M059J (cell line): ENCODE measurements around the gene CLCA4. TPM values are rescaled to one million over a fixed set of nuclear protein-coding genes. Genes with fewer than 3 reads are reported as not detected.

Experiments
- DNase-seq: peaks from one replicate; pipeline ENCODE4 v3.0.0-alpha.2; 2012; ENCODE audit warnings: low read depth
- total RNA-seq: library from RNA; depleted of rRNA; stranded (reverse); fragments of >200 nt; shearing (Covaris generic); gene quantifications from 2 replicates; pipeline ENCODE4 v1.2.3, GENCODE V29; 2014; rRNA removed

The CLCA4 gene
- not detected in 2 replicates for total RNA-seq

DNA sequence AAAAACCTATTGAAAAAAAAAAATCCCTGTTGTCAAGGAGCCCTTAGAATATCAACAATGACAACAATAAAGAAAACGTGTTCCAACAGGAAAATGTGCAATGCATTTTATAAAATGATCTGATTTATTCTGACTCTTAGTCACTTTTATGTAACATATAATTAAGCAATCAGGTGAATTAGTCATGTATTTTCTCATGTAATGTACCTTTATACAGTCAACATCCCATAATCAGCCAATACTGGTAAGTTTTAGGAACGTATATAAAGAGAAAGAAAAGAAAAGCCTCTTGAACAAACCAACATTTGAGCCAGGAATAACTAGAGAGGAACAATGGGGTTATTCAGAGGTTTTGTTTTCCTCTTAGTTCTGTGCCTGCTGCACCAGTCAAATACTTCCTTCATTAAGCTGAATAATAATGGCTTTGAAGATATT, at the start of gene CLCA4:
TSS of gene CLCA4 (plus strand) at position 292 of the 435 bp plus-strand sequence. CDS start at position 334, 42 bp downstream.
- no peak for DNase-seq

- DNase-seq, result no peak
These were observed 48.6 kb upstream of the CLCA4 start for GRCh38 chr1:86498281-86498680.

- peak; percentile 37 for DNase-seq
These were observed 46.8 kb upstream of the CLCA4 start for GRCh38 chr1:86499987-86500593.

GRCh38 chr1:86500714-86501113, 46.2 kb upstream of the CLCA4 start:
- DNase-seq, result no peak

DNA sequence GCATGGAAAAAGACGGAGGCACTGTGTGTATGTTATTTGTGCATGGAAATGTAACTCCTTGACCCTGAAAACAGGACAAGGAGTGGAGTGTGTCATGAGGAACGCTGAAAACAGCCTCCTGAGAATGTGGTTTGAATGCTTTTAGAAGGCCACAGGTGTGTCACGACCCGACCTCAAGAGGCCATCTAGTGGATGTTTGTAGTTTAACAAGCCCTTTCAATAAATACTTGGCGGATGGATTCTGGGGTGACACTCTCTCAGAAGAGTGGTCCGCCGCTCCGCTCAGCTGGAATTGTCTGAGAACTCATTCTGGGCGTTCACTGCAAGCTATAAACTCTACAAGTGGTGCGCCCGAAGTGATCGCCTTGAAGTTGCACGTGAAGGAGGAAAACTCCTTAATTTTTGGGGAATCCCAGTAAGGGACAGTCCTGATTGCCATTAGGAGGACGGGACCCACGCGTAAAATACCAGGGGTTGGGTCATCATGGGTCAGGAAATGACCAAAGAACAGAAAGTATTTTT, 44.7 kb upstream of the CLCA4 start:
- DNase-seq, result peak; percentile 40

- DNase-seq, result peak; percentile 22
These were observed 44.0 kb upstream of the CLCA4 start for GRCh38 chr1:86502721-86503405.

GRCh38 chr1:86503406-86504136, 43.3 kb upstream of the CLCA4 start:
- peak; percentile 28 for DNase-seq

GRCh38 chr1:86504137-86504479, 42.8 kb upstream of the CLCA4 start:
- no peak for DNase-seq

GRCh38 chr1:86504895-86505563, 41.8 kb upstream of the CLCA4 start:
- no peak for DNase-seq

DNA sequence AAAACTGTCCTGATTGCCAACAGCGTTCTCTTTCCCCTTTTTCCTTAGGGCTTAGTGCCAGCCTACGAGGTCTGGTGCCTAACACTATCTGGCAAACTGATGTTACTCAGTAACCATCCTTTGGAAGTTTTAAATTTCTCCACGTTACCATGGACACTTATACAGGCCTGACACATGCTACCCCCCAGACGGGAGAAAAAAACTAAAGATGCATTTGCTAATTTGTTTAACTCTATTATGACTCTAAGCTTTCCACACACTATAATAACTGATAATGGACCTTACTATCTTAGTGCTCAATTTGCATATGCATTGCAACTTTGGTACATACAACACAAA, 41.3 kb upstream of the CLCA4 start:
- DNase-seq, result no peak

DNA sequence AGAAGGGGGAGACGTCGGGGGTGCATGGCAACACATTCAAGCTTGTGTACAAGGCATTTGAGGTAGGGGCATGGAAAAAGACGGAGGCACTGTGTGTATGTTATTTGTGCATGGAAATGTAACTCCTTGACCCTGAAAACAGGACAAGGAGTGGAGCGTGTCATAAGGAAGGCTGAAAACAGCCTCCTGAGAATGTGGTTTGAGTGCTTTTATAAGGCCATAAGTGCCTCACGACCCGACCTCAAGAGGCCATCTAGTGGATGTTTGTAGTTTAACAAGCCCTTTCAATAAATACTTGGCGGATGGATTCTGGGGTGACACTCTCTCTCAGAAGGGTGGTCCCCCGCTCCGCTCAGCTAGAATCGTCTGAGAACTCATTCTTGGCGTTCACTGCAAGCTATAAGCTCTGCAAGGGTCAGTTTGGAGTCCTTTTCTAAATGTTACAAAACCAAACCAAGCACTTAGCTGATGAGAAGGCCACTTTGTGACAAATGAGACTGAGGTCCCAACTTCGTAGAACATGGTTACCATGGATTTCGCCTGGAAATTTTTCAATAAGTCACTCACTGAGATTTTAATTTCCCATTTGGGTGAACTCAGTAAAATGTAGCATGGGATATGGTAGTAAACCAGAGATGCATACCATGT, 38.8 kb upstream of the CLCA4 start:
- DNase-seq, result peak; percentile 49

DNA sequence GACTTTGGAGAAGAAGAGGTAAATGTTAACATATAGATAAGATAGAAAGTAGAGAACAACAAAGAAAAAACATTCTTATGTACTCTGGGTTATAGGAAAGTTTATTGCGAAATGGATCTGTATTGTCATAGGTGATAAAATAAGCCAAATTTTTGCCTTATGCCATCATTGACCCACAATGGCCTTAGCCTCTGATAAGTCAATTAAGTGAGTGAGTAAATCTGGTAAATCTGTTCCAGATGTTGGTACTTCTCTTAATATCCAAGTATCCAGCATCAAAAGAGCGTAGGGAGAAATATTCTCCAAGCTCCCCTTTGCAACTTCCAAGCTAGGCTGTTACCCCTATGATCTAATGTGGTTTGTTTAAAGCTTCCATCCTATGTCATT, 38.3 kb upstream of the CLCA4 start:
- no peak for DNase-seq

DNA sequence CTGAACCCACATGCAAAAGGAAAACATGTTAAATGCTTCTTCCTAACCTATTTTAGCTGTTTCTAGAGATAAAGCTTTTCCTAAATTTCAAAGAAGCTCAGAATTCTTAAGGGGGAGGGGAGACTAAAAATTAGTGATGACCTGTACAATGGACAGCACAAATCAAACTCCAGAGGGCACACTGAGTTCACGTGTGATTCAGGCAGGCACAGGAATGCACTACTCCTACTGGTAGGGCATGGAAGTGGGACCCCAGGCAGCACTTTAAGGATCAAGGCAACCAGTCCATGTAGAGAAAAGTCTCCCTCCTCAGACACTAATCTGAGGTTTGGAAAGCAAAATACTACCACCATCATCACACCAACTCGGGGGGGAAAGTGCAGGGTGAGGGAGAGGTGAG, 31.3 kb upstream of the CLCA4 start:
- peak; percentile 50 for DNase-seq

DNA sequence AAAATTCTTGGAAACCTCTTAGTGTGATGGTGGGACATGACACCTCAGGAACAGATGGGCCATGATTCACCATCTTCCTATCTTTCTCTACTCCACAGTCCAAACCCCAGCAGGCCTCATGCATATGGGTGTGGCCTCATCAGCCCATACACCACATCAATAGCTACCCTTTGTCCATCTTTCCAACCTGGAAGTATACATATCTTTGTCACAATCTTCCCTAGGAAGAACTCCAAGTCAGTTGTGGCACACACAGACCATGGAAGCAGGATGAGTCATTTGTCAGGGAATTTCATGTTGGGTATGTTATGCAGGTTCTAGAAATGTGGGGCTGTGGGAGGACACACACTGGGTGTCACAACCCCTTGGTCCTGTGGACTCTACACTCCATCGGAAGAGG, 30.5 kb upstream of the CLCA4 start:
- peak; percentile 21 for DNase-seq

GRCh38 chr1:86517336-86517735, 29.5 kb upstream of the CLCA4 start:
- DNase-seq, result peak; percentile 25

- DNase-seq, result no peak
These were observed 25.9 kb upstream of the CLCA4 start for GRCh38 chr1:86520789-86521521.

GRCh38 chr1:86521522-86521891, 25.4 kb upstream of the CLCA4 start:
- no peak for DNase-seq

DNA sequence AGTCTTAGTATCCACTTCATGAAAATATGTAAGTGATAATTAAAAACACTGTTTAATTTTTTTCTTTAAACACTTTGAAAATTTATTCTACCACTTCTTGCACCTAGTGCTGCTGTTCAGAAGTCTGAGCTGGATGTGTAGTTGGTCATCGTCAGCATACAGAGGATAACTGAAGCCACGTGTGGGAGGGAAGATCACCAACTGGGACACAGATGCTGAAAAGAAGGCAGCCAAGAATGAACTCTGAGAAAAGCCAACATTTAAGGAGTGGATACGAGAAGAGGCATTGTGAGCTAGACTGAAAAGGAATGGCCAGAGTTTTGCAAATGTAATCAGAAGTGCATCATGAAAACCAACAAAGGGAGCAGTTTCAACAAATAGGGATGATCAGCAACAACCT, 24.6 kb upstream of the CLCA4 start:
- no peak for DNase-seq

DNA sequence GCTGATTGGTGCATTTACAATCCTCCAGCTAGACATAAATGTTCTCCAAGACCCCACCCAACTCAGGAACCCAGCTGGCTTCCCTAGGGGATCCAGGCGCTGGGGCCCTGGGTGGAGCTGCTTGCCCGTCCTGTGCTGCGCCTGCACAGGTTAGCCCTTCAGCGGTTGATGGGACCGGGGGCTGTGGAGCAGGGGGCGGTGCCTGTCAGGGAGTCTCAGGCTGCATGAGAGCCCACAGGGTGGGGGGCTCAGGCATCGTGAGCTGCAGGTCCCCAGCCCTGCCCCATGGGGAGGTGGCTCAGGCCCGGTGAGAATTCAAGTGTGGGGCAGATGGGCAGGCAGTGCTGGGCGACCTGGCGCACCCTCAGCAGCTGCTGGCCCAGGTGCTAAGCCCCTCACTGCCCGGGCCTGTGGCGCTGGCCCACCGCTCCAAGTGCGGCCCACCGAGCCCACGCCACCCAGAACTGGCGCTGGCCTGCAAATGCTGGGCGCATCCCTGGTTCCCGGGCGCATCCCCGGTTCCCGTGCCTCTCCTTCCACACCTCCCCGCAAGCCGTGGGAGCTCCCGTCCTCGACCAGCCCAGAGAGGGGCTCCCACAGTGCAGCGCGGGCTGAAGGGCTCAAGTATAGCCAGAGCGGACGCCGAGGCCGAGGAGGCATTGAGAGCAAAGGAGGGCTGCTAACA, 23.1 kb upstream of the CLCA4 start:
- no peak for DNase-seq

DNA sequence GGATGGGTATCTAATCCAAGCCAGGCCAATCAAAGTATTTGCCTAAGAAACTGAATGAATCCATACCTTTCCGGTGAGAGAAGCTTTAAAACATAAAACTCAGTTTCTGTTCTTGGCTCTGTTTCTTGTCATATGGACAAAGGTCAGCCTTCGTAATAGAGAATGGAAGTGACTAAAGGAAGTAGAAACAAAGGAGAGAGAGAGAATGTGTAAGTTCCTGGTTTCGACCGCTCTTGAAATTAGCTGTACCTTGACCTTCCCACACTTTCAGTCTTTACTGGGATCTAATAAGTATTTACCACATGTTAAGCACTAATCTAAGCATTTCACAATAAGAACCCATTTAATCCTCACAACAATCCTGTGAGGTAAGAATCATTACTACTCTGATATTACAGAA, 19.6 kb upstream of the CLCA4 start:
- DNase-seq, result no peak
